GM21737 (cell line): ENCODE results near the gene OPCML.
A peak's percentile ranks its signal among the peaks of the same experiment; 100 is the strongest.

Source experiments
- ATAC-seq: cut with Tn5 transposase; IDR thresholded peaks from one replicate; pipeline ENCODE4 v1.9.1; 2021; ENCODE audit warnings: mild to moderate bottlenecking, moderate library complexity; ENCODE audit not compliant: unreplicated experiment

OPCML gene

DNA sequence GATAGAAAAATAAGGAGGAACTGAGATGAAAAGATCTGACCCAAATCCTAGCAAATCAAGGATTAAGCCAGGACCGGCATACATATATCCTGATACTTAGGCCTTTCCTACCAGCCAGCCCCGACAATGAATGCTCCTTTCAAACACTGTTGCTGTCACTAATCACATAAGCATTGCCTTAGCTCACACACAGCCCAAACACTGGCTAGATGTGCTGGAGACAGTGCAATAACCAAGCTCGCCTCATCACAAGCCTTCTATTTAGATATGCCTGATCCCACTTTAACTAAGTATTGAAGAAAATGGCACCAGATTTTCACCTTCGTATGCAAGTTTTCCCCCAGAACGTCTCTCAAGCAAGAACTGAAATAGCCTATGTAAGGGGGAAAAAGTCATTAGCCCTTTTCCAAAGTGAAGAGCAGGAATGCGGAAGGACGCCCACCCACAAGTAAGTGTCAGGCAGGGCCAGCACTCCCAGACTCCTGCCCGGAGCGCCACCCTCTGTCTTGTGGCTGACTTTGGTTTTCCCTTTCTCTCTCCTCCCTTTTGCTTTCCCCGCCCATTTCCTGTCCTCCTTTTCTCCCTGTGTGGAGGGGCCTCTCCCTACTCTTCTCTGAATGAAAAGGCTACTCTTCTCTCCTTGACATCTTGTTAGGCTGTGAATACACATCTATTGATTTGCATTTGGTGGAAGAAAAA is 8.9 kb upstream of the OPCML start:
- ATAC-seq = no peak

DNA sequence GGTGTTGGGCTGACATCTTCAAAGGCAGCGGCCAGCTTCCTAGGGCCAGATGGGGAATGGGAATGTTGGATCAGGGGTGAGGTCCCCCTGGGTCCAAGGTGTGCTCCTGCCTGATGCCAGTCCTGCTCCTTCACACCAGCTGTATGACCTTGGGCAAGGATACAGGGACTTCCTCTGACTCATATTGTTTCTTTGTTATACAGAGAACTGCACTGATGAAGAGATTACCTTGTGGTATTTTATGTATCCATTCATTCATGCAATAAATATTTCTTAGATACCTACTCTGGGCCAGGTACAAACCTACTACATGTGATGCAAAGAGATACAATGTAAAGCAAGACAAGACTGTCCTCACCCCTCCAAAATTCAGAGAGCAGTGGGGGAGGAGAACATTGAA is 3.9 kb upstream of the OPCML start:
- no peak for ATAC-seq

DNA sequence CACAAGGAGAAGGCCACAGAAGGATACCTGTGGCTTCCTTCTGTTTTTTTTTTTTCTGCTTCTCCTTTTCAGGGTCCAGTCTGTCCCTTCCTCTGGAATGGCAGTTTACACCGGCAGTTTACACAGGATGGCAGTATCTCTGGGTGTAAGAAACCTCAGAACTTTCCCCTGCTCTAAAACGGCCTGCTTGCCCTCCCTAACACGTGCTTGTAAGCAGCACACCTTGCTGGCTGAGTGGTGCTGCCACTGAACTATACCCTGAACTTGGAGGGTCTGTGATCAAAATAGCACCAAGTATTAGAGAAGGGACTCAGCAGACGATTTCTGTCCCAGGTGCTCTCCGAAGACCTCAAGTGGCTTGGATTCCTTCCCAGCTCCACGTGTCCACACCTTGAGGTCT is 904 bp upstream of the OPCML start:
- ATAC-seq = no peak

DNA sequence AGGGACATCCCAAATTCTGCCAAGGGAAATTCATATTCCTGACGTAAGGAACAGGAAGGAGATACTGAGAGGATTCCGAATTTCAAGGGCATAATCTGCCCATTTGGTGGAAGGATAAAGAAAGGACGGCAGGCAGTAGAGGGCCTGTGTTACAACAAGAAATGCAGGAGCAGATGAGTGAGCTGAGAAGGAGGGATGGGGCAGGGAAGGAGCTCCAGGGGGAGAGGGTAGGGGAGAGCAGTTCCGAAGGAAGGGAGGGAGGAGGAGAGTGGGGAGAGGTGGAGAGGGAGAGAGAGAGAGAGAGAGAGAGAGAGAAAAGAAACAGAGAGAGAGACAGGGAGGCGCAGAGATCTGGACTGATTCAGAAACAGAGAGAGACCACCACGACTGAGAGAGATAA is 843 bp downstream of the OPCML start:
- no peak for ATAC-seq

DNA sequence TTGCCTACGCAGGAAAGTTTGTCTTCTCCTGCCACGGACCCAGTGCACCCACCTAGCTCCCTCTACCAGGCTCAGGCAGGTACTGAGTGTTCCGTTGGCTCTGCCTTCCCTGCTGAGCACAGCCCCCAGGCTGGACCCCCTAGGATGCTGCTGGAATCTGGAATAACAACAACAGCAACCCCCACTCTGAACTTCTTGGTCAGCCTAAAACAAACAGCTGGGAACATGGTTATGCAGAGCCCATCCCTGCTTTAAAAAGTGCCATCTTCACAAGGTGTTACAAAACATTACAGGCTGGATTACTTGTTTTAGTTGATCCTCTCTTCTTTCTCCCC is 1.8 kb downstream of the OPCML start:
- no peak for ATAC-seq

DNA sequence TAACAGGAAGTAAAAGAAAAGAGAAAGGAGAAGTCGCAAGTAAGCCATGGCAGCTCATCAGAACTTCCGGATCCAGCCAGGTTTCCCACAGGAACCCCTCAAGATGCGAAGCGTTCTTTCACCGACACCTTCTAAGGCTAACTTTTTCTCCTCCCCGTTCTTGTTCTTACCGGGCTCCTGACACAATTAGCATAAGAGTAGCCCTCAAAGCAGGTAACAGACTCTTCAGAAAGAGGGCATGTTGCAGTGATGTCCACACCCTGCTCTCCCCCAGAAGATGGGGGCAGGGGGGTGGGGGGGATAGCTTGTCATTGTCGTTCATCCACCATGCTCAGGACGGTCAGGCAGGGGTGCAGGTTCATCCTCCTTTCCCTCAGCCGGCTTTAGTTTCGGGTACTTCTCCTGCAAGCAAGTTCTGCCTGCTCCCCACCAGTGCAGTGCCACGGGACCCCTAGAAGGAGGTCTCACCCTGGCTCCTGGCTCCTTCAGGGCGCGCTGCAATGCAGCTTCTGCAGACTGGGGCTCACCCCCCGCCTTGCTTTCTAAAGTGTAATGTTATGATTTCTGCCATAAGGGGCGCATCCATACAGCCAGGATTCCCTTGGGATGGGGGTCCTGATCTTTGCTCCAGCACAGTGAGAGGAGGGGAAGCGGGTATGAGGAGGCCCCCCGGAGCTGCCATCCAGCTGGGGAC is 2.3 kb downstream of the OPCML start:
- ATAC-seq = no peak

DNA sequence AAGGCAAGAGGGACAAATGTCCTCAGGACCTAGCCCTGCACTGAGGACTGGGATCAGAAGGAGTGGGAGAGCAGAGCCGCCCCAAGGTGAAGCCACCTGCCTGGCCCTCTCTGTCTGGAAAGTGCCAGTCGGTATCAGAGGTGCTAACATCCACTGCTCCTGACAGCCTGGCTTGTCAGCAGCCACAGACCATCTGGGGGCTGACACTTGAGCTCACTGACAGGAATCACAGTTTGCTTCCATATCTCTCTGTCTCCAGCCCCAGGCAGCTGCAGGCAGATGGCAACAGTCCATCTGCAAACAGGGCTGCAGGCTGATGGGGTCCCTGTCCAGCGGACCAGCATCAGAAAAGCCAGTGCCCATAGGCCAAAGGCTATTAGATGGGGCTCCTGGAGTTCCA is 5.5 kb downstream of the OPCML start:
- no peak for ATAC-seq

DNA sequence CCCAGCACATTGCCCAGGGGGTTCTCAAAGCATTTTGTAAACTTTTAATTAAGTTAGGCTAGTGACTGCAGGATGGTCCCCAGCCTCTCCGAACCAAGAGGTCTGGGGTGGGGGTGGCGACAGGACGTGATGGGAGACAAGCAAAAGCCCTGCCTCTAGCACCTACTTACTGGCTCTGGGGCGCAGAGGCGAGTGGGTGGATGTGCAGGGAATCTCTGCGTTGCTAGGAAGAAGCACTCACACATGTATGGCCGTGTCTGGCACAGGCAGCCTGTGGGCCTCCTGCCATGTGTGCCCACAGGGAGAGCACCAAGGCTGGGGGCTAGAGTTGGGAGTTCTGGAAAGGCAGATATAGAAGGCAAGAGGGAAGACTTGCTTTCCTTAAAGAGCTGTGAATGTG is 6.3 kb downstream of the OPCML start:
- no peak for ATAC-seq

DNA sequence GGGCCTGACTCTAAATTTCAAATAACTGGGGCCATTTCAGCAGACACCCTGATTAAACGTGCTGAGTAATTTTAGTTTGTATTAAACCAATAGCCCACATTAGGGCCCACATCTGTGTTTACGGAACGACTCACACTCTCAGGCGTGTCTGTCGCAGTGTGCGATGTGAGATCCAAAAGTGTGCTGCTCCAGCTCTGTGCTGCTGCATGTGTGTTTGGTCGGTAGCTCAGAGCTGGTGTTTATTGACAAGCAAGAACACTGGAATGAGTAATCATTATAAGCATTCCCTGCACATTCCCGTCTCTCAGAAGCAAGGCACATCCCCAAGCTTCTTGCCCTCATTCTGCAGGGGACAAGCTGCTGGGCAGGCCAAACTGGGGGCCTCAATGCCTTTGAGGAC is 7.8 kb downstream of the OPCML start:
- no peak for ATAC-seq

DNA sequence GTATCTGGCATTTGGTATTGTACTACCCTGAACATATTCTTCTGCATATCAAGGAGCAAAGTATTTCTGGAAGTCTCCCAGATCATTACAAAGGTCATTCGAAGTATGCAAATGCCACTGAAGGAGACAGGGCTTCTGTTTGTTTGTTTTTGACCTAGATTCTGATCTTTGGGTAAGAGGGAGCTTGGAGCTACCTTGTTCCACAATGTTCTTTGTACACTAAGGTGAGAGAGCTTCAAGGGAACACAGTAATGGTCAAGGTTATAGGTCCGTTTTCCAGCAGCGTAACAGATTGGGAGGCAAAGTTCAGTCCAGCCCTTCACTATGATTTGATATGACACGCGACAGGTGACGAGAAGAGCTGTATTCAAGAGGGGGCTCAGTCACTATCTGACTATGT is 10.0 kb downstream of the OPCML start:
- no peak for ATAC-seq

DNA sequence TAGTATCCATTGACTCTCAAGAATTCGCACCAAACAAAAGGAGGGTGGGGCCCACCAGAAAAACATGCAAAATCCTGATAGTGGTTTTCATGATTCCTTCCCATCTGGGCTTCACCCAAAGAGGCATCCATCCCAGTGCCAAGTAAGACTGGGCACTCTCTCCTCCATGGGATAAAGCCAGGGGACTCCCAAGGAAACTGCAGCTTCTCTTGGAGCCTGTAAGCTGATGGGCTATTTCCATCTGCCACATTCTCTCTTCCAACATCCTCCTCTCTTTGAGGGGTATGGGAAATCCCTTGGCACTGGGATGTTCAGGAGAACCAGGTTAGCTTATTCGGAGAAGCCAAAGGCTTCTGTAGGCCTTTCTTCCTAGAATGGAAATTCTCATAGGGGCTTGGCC is 10.8 kb downstream of the OPCML start:
- no peak for ATAC-seq

DNA sequence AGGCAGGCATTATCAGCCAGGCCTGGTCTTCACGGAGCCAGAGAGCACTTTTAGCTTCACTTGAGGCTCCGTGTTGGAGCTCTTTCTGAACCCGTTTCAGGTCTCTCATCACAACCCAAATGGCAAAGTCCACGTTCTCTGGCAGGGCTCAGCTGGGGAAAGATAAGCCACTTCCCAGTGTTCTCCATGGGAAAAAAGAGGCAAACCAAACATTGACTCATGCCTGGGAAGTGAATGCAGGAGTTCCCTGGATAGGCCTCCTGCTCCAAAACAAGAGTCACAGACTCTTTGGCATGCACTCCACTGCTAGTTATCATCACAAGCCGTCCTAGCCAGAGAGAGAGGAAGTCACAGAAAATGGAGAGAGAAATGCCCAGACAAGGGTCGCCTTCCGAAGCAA is 11.6 kb downstream of the OPCML start:
- ATAC-seq = no peak

DNA sequence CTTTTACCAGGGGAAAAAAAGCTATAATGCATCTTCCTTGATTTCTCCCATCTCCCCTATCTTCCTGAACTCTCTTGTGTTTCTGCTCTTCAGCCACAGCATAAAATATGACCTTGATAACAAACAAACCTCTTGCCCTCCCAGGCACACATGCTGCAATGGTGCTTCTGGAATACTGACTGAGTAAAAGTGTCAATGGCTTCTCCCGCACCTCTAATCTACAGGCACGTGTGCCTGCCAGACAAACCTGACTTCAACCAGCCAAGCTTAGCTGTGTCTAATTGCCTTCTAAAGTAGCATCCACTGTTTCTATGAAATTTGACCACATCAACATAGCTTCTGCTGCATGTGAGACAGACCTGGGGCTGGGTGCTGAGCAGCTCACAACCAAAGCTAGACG is 12.7 kb downstream of the OPCML start:
- ATAC-seq = no peak

DNA sequence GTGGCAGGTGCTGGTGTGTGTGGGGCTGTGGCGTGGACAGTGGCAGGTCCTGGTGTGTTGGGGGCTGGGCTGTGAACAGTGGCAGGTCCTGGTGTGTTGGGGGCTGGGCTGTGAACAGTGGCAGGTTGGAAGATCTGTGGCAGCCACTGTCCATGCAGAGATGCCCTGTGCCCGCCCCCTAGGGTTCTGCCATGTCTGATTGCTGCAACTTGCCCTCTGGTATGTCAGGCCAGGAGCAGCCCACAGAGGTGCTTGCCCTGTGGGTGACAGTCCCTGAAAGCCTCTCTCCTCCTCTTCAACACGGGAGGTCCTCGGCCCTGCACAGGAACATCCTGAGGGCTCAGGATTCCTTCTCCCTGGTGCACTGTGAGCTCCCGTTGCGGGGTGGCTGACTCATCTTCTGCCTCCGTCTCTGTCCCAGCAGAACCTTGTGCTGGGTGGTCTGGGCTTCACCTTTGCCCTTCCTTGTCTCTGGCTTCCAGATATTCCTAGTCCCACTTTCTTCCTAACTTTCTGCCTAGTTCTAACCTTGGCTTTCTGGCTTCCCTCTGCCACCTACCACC is 13.5 kb downstream of the OPCML start:
- no peak for ATAC-seq

DNA sequence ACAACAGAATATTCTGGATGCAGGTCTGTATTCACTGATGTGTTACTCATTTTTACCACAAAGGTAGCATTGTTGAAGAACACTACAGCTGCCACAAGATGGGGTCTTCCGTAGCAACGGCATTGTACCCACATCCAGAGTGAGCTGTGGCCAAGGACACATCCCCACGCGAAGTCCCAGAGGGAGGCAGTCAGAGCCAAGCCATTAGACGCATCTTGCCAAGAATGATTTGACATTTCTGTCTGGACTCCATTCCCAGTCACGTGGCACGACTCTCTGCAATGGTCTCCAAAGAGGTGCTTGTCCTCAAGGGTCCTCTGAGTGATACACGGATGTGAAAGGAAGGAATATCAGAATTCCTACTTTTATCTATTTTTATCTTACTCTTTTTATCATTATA is 15.5 kb downstream of the OPCML start:
- no peak for ATAC-seq

DNA sequence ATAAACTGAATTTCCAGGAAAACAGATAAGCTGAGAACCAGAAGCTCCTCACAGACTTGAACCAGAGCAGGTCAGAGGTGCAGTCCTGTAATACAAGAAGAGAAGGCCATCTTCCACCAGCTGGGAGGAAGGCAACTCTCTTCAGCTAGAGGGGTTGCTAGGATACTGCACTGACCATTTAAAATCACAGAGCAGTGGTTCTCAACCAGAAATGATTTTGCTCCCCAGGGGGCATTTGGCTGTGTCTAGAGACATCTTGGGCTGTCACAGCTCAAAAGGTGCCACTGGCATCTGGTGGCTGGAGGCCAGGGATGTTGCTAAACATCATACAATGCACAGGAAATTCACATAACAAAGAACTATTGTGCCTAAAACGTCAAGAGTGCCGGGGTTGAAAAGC is 17.2 kb downstream of the OPCML start:
- no peak for ATAC-seq

DNA sequence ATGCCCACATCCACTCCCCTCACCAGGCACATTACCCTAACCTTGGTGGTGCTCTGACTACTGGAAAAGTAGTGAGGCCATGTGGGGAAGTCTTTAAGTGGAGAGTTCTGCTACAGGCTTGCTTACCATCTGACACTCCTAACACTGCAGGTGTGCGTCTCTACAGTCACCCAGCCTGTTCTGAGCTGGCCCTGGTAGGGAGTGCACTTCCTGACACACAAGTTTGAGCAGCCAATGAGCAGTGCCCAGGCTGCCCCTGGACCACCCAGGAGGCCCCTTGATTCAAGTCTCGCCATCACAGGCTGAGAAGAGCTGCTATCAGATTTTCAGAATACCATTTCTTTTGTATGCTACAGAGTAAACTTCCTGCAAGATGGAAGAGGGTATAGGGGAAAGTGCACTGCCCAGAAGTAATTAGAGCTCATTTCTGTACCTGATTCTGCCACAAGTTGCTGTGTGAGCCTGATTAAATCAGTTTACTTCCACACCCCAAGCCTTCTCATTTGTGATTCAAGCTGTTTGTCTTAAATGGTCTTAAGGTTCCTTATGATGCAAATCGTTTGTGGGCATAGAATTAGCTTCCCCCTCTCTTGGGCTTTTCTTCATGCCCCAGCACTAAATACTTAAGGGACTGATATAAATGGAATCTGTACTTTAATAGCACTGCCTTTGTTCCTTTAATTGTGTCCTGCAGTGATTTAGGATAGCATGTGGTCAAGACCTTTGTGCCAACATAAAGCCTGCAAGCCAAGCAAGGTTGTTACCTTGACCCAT is 22.2 kb downstream of the OPCML start:
- no peak for ATAC-seq

DNA sequence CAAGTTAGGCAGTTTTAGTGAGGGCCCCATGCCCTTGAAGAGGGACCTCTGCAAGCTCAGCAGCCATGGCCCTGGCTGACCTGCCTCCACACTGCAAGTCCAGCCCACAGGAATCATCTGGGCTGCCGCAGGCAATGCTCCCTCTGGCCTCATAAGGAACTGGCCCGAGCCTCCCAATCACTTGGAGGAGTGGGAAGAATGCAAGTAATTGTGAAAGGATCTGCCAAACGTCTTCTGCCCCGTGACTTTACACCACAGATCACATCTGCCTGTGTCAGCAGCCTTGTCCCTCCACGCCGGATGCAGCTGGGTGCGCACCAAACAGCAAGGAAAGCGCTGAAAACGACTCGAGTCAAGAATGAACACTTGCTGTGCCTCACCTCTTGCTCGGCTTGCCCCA is 23.8 kb downstream of the OPCML start:
- no peak for ATAC-seq

DNA sequence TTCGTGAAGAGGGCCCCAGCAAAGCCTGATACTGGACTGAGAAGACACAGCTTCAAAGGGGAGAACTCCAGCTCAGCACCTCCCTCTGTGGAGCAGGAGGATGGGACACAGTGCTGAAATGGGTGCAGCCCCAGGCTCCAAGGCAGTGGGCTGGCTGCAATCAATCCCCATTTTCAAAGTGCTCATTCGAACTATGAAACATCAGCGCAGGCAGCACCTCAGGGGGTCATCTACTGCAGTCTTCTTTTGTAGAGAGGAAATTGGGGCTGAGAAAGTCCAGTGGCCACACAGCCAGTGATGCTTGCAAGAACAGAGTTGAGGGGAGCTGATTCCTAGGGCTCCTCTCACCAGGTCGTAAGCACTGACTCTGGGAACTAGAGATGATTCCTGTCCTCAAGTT is 25.1 kb downstream of the OPCML start:
- ATAC-seq = no peak

DNA sequence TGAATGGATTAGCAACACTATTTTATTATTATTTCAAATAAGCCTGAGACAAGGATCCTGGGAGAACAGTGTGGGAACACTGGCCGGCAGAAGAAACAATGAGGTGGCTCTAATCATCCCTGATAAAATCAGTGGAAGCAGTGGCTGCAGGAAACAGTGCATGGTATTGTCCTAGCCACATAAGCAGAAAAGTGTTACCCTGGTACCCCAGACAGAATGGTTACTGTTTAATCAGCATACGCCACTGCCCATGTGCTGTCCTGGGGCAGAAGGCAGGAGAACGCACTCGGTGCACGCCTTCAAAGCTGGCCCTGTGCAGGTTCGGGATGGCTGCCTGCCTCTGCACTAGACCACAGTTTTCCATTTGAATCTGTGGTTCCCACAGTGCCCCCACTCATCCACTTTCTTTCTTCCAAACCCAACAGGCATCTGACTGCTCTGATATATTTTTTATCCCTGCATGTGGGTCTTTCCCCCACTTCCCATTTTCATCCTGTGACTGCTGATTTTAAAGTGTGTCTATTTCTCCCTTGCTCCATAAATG is 25.7 kb downstream of the OPCML start:
- no peak for ATAC-seq

DNA sequence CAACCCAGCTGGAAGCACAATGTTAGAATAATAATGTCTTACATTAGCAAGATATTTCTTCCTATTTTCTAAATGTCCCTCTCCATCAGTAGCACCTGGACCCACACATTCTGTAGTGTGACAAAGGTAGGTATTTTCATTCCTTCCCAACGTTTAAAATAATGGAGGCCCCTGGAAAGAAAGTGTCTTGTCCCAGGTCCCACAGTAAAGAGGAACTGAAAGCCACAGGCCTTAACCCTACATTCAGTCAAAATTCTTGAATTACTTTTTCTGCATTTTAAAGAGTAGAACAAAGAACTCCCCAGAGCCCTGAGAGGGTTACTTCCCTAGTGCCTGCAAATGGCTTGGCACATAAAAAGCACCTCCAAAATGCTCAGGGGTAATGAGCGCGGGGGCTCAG is 26.3 kb downstream of the OPCML start:
- ATAC-seq = peak; percentile 53

DNA sequence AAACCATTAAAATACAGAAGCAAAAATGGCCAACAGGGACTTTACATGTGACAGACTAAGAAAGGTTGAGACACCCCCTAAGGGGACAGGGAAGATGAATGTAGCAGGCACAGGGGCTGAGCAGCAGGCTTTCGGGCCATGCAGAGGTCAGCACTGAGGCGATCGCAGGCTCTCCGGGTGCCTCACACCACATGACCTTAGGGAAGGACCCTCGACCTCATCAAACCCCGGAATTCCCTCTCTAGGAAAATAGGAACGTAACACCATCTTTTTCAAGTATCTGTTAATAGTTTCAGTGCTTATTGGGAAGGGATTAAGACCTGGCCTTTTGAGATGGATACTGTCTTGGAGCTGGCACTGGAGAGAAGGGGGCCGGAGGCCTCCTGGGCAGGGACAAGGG is 27.4 kb downstream of the OPCML start:
- no peak for ATAC-seq
